ENCODE results near the gene SNAPIN. TPM values are rescaled to one million over a fixed set of nuclear protein-coding genes. Genes with fewer than 3 reads are reported as not detected.

The SNAPIN gene
- 46.8 TPM for total RNA-seq (2021; ENCODE audit: unreplicated experiment)
- polyA plus RNA-seq (2012; ENCODE audit: insufficient read length), result 45.1 TPM
- percentile 72 among the genes with signal in this experiment for Bru-seq, nascent RNA
- percentile 78 among the genes with signal in this experiment for BruChase-seq, experiment 1, labeled RNA remaining after a 2-hour chase
- percentile 91 among the genes with signal in this experiment for BruChase-seq, experiment 2, labeled RNA remaining after a 6-hour chase
- long read RNA-seq, transcript SNAPIN-201 (4 exons, 1,030 nt), result major isoform, 66 of 98 reads
- long read RNA-seq, transcript SNAPIN-203 (3 exons, 643 nt), result minor isoform, 7 of 98 reads
- long read RNA-seq, transcript SNAPIN-202 (3 exons, 922 nt), result minor isoform, 11 of 98 reads
- long read RNA-seq, partial matches to known transcripts, result 0 of 98 reads
- long read RNA-seq, other reads (novel, unspliced or antisense), result 10 of 98 reads

GRCh38 chr1:153658400-153659174 lies at the start of gene SNAPIN:
Gene SNAPIN (plus strand): TSS chr1:153658703. CDS start chr1:153658744, 41 bp downstream.
- ChIA-PET CTCF (no interaction called here), POLR2A (interaction anchor here (0.7 kb wide), 1 partner anchor 29 kb away, joined by 7 read pairs; no protein-coding TSS in a partner anchor)
- DNase-seq (ENCODE audit: low read depth, low spot score), result peak; percentile 51
- Histone ChIP-seq H3K27ac (ENCODE audit: low read length) (peak within 1 kb of the TSS; percentile 88), H3K36me3 (ENCODE audit: control insufficient read depth, insufficient read depth, low read length) (peaks cover 18% of the 10 kb centered on the region), H3K4me1 (ENCODE audit: control insufficient read depth, insufficient read depth, low read length) (peaks cover 11% of the 10 kb centered on the region; the same call in 1 of the 2 replicates), H3K9me3 (ENCODE audit: control insufficient read depth, insufficient read depth, low read depth, low read length) (no peaks in the 10 kb centered on the region), H3K4me3 (ENCODE audit: low read depth in 2 of 2, low read length in 2 of 2) (peak within 1 kb of the TSS; percentile 69 to 84), H3K27me3 (ENCODE audit: control insufficient read depth, insufficient read depth, low read length) (no peaks in the 10 kb centered on the region)
- in situ Hi-C loops (cut with HindIII; ENCODE audit: low pct_unique_long_range_greater_than_20kb, low sequenced_read_pairs), result no loop called here
- no TSS peak for BruUV-seq (replicated peaks)
- intact Hi-C loops (cut with micrococcal nuclease; ENCODE audit: unreplicated experiment), result loop anchor here (10.0 kb wide), 1 partner anchor 84 kb away; no protein-coding TSS in a partner anchor
- no peak for TF ChIP-seq TCF7L2 (IDR thresholded peaks at IDR 0.05; ENCODE audit: low read depth, low read length)
- TF ChIP-seq REST (IDR thresholded peaks at IDR 0.05; ENCODE audit: insufficient read depth in 1 of 2, low read depth in 2 of 2, low read length in 1 of 2), result no peak
- TF ChIP-seq POLR2AphosphoS5 (IDR thresholded peaks at IDR 0.05; ENCODE audit: low read depth, low read length), result peak; percentile 80
- peak; percentile 99 for ATAC-seq

GRCh38 chr1:153608742-153609584 lies 49.5 kb upstream of the SNAPIN start:
- in situ Hi-C loops (cut with HindIII; ENCODE audit: low pct_unique_long_range_greater_than_20kb, low sequenced_read_pairs) (loop anchor here (25.0 kb wide), 1 partner anchor 247 kb away; the partner anchor contains the start of gene S100A9), intact Hi-C loops (cut with micrococcal nuclease; ENCODE audit: unreplicated experiment) (no loop called here)
- peak overlapping the region; percentile 79 for H3K27ac ChIP-seq (ENCODE audit: low read length)
- no peaks in the 10 kb centered on the region for H3K36me3 ChIP-seq (ENCODE audit: control insufficient read depth, insufficient read depth, low read length)
- no peaks in the 10 kb centered on the region for H3K9me3 ChIP-seq (ENCODE audit: control insufficient read depth, insufficient read depth, low read depth, low read length)
- H3K4me3 ChIP-seq (ENCODE audit: low read depth in 2 of 2, low read length in 2 of 2), result peak overlapping the region; percentile 33 to 49
- peak; percentile 80 for ATAC-seq
- POLR2A ChIA-PET, result no interaction called here
- CTCF ChIA-PET, result no interaction called here
- H3K27me3 ChIP-seq (ENCODE audit: control insufficient read depth, insufficient read depth, low read length), result no peaks in the 10 kb centered on the region
- peak; percentile 67 for DNase-seq (ENCODE audit: low read depth, low spot score)
- BruUV-seq (replicated peaks), result no TSS peak
- H3K4me1 ChIP-seq (ENCODE audit: control insufficient read depth, insufficient read depth, low read length), result peaks cover 47% of the 10 kb centered on the region
- TF ChIP-seq POLR2AphosphoS5 (IDR thresholded peaks at IDR 0.05; ENCODE audit: low read depth, low read length), result peak; percentile 20; the same call in 1 of the 2 replicates
- TF ChIP-seq REST (IDR thresholded peaks at IDR 0.05; ENCODE audit: insufficient read depth in 1 of 2, low read depth in 2 of 2, low read length in 1 of 2), result no peak

Data from Panc1 (cell line).